SIG-M5 (cell line): Measurements from ENCODE around the gene FMN2.
"Not testable (repeated sequence)": the region's sequence is repeated elsewhere in the genome, so short reads cannot be mapped to it uniquely, and the experiment has no call there.

Experiments
- DNase-seq: peaks from one replicate; lab custom pipeline; 2025; lab: John Stamatoyannopoulos, UW

The FMN2 gene

GRCh38 chr1:240310226-240310925 is 218.7 kb downstream of the FMN2 start:
- no peak for DNase-seq

- no peak for DNase-seq
Observed at GRCh38 chr1:240312872-240313271, 221.2 kb downstream of the FMN2 start.

- no peak for DNase-seq
Observed at GRCh38 chr1:240314845-240315801, 223.4 kb downstream of the FMN2 start.

DNA sequence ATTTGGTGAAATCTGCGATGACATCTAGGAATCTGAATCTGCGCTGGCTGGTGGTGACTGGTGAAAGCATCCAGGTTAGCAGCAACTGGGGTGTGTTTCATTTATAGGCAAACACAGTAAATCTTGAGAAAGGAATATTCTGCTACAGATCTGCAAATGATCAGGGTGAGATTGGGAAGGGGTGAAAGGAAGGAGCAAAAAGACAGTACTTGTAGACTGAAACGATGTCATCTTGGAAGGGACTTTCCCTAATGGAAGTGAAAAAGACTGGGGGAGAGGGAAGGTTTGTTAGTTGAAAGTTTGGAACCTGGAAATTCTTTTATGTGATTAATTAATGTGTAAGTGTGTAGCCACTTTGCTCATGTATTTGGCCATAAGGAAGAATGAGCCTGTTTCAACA is 228.3 kb downstream of the FMN2 start:
- DNase-seq, result no peak

DNA sequence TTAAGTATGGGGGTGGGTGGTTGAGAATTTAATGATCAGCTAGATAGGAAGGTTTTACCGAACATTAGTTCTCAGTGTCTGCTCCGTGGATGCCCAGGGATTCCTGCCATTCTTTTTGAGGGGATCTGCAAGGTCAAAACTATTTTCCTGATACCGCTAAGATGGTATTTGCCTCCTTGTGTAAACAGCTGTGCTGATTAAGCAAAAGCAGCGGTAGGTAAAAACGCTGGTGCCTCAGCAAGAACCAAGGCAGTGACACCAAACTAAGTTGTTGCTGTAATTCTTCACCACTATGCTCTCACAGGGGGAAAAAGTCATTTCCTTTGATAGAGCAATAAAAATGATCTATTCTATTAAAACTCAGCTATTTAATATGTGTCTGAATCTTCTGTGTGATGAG is 229.0 kb downstream of the FMN2 start:
- no peak for DNase-seq

GRCh38 chr1:240322943-240323342 is 231.3 kb downstream of the FMN2 start:
- no peak for DNase-seq

- DNase-seq, result not testable (repeated sequence)
Observed at GRCh38 chr1:240328382-240328781, 236.7 kb downstream of the FMN2 start.

GRCh38 chr1:240329443-240329842 is 237.8 kb downstream of the FMN2 start:
- DNase-seq, result no peak

- no peak for DNase-seq
Observed at GRCh38 chr1:240332672-240333071, 241.0 kb downstream of the FMN2 start.

GRCh38 chr1:240337781-240338180 is 246.1 kb downstream of the FMN2 start:
- no peak for DNase-seq

GRCh38 chr1:240338837-240339236 is 247.2 kb downstream of the FMN2 start:
- no peak for DNase-seq

DNA sequence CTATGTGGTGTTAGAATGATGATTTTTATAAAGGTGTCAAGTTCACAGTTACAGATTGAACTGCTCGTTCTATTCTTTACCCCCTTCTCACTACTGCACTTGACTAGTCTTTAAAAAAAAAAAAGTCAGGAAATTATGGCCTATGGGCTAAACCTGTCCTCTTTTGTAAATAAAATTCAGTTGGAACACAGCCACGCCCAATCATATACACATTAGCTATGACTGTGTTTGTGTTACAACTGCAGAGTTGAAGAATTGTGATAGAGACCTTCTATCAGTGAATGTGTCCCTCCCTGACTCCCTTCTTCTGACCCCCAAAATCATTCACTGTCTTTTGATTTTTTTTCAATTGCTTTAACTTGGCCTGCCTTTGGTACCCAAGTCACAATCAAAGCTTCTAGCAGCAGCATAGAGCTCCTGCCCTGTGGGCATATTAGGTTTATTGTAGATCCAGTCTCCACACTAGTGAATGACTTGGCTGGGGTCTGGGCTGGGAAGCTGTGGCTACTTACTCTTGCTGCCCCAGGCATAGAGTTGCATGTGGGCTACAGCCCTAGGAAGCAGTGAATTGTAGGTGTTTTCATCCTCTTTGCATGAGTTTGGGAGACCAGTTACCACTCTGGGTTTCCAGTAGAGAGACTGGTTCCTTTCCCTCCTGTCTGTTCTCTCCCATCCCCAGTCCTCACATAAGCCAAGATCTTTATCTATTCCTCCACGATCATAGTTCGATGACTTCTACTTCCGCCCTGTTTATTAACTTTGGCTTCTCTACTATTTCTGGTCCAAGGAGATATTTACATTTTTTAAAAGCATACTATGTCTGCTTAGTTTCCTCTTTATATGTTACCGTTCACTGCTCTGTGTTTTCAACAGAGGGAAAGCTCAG is 249.9 kb downstream of the FMN2 start:
- DNase-seq, result no peak

- no peak for DNase-seq
Observed at GRCh38 chr1:240342251-240342625, 250.6 kb downstream of the FMN2 start.

- no peak for DNase-seq
Observed at GRCh38 chr1:240343045-240343444, 251.4 kb downstream of the FMN2 start.

GRCh38 chr1:240343966-240344365 is 252.3 kb downstream of the FMN2 start:
- DNase-seq, result no peak

DNA sequence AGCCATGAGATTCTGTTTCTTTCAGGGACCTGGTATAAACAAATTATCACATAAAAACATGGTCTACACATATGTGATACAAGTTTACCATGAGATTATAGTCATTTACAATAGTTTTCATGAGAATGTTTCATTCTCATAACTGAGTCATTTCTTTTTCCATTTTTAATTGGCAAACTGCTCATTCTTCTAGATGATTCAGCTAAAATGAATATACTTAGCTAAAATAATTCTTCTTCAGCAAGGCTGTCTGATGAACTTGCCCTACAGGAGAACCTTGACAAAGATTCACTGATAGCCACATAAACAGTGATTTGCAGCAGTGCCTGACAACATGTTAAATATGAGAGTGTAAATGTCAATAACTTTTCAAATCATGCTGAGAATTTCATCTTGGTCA is 253.2 kb downstream of the FMN2 start:
- no peak for DNase-seq

GRCh38 chr1:240349695-240350094 is 258.0 kb downstream of the FMN2 start:
- DNase-seq, result no peak

GRCh38 chr1:240350910-240351331 is 259.2 kb downstream of the FMN2 start:
- DNase-seq, result no peak

DNA sequence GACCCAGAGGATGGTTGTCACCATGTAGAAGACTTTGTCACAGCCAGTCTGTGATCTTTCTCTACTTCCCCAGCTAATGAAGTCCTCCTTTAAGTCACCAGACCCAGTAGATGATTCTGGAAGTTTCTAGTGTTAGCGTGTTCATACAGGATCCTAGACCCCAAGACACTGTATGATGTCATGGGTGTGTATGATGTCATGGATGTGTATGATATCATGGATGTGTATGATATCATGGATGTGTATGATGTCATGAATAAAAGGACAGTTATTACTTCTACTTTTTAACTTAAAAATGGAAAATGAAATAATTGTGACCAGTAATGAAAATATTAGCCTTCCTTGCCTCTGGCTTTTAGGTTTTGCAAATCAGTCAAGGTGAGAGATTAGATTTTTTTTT is 260.0 kb downstream of the FMN2 start:
- no peak for DNase-seq

DNA sequence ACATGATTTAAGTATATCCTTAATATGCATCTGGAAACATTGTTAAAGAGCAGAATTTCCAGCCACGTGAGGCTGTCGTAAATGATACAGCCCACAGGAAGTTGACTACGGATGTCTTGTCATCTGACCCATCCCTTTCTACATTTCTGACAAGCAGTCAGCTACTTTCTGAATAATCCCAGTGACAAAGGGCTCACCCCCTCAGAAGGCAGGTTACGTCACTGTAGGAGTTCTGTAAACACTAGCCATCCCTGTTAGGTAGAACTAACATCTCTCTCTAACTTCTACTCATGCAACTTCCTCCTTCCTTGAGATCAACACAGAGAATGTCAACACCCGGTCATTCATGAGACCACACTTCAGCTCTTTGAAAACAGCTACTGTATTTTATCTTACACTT is 261.1 kb downstream of the FMN2 start:
- DNase-seq, result no peak

GRCh38 chr1:240356568-240356967 is 264.9 kb downstream of the FMN2 start:
- no peak for DNase-seq

- no peak for DNase-seq
Observed at GRCh38 chr1:240362046-240362445, 270.4 kb downstream of the FMN2 start.
